Measurements from ENCODE around the gene NSUN6.
A peak's percentile ranks its signal among the peaks of the same experiment; 100 is the strongest.

Gene NSUN6

DNA sequence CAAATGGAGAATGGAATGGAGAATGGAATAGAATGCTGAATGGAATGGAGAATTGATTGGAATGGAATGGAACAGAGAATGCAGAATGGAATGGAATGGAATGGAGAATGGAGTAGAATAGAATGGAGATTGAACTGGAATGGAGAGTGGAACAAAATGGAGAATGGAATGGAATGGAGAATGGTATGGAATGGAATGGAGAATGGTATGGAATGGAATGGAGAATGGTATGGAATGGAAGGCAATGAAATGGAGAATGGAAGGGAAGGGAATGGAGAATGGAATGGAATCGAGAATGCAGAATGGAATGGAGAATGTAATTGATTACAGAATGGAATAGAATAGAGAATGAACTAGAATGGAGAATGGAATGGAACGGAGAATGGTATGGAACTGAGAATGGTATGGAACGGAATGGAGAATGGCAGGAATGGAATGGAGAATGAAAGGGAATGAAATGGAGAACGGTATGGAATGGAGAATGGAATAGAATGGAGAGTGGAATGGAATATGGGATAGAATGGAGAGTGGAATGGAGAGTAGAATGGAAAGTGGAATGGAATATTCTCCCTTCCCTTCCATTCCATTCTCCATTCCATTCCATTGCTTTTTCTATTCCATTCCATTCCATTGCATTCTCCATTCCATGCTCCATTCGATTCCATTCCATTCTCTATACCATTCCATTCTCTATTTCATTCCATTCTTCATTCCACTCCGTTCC is 88.2 kb downstream of the NSUN6 start:
- H3K4me1 Mint-ChIP-seq: no peaks in the 10 kb centered on the region
- H3K4me3 Mint-ChIP-seq: no peak overlapping the region
- H3K9me3 Mint-ChIP-seq: no peaks in the 10 kb centered on the region
- ATAC-seq: no peak
- H3K27ac Mint-ChIP-seq: no peak overlapping the region
- no peak for DNase-seq
- H3K27me3 Mint-ChIP-seq: no peaks in the 10 kb centered on the region

DNA sequence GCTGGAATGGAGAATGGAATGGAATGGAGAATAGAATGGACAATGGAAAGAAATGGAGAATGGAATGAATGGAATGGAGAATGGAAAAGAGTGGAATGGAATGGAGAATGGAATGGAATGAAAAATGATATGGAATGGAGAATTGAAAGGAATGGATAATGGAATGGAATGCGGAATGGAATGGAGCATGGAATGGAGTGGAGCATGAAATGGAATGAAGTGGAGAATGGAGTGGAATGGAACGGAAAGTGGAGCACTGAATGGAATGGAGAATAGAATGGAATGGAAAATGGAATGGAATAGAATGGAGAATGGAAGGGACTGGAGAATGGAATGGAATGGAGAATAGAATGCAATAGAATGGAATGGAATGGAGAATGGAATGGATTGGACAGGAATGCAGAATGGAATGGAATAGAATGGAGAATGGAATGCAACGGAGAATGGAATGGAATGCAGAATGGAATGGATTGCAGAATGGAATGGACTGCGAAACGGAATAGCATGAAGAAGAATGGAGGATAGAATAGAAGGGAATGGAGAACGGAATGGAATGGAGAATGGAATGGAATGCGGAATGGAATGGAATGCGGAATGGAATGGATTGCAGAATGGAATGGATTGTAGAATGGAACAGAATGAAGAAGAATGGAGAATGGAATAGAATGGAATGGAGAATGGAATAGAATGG is 89.4 kb downstream of the NSUN6 start:
- H3K9me3 Mint-ChIP-seq: no peaks in the 10 kb centered on the region
- no peak overlapping the region for H3K27ac Mint-ChIP-seq
- DNase-seq (no peak), ATAC-seq (no peak)
- H3K4me3 Mint-ChIP-seq: no peak overlapping the region
- H3K4me1 Mint-ChIP-seq: no peaks in the 10 kb centered on the region
- no peaks in the 10 kb centered on the region for H3K27me3 Mint-ChIP-seq

DNA sequence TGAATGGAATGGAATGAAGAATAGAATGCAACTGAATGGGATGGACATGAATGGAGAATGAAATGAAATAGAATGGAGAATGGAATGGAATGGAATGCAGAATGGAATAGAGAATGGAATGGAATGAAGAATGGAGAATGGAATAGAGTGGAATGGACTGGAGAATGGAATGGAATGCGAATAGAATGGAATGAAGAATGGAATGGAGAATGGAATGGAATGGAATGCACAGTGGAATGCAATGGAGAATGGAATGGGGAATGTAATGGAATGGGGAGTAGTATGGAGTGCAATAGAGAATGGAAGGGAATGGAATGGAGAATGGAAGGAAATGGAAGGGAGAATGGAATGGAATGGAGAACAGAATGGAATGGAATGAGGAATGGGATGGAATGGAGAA is 93.4 kb downstream of the NSUN6 start:
- ATAC-seq (no peak), DNase-seq (no peak)
- Mint-ChIP-seq H3K27ac (no peak overlapping the region), H3K4me1 (no peaks in the 10 kb centered on the region), H3K27me3 (no peaks in the 10 kb centered on the region), H3K9me3 (no peaks in the 10 kb centered on the region), H3K4me3 (no peak overlapping the region)

DNA sequence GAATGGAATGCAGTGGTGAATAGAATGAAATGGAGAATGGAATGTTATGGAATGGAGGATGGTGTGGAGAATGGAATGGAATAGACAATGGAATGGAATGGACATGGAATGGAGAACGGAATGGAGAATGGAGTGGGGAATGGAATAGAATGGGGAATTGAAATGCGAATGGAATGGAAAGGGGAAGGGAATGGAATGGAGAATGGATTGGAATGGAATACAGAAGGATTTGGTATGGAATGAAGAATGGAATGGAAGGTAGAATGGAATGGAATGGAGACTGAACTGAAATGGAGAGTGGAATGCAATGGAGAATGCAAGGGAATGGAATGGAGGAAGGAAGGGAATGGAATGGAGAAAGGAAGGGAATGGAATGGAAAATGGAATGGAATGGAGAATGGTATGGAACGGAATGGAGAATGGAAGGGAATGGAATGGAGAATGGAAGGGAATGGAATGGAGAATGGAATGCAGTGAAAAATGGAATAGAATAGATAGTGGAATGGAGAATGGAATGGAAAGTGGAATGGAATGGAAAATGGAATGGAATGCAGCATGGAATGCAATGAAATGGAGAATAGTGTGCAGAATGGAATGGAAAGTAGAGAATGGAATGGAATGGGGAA is 94.8 kb downstream of the NSUN6 start:
- ATAC-seq: no peak
- no peak for DNase-seq
- Mint-ChIP-seq H3K4me3 (no peak overlapping the region), H3K27me3 (no peaks in the 10 kb centered on the region), H3K4me1 (no peaks in the 10 kb centered on the region), H3K9me3 (no peaks in the 10 kb centered on the region), H3K27ac (no peak overlapping the region)

DNA sequence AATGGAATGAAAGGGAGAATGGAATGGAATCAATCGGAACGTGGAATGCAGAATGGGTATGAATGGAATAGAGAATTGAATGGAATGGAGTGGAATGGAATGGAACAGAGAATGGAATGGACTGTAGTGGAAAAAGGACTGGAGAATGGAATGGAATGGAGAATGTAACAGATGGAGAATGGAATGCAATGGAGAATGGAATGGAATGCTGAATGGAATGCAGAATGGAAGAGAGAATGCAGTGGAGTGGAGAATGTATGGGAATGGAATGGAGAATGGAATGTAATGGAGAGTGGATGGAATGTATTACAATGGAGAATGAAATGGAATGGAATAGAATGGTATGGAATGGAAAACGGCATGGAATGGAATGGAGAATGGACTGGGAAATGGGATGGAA is 96.9 kb downstream of the NSUN6 start:
- DNase-seq: no peak
- H3K9me3 Mint-ChIP-seq: no peaks in the 10 kb centered on the region
- H3K27ac Mint-ChIP-seq: no peak overlapping the region
- no peak overlapping the region for H3K4me3 Mint-ChIP-seq
- no peak for ATAC-seq
- no peaks in the 10 kb centered on the region for H3K4me1 Mint-ChIP-seq
- H3K27me3 Mint-ChIP-seq: no peaks in the 10 kb centered on the region

DNA sequence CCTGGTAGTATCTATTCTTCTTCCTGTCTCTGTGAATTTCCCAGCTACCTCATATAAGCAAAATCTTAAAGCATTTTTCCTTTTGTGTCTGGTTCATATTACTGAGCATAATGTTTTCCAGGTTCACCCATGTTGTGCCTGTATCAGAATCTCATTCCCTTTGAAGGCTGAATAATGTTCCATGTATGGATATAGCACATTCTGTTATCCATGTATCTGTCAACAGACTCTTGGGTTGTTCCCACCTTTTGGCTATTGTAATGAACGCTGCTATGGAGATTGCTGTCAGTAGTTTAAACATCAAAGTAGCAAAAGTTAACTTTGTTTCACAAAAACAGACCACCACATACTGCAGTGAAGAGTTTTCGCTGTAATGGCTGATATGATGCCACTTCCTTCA is 99.9 kb downstream of the NSUN6 start:
- no peaks in the 10 kb centered on the region for H3K27me3 Mint-ChIP-seq
- H3K4me3 Mint-ChIP-seq: no peak overlapping the region
- ATAC-seq (no peak), DNase-seq (no peak)
- no peak overlapping the region for H3K27ac Mint-ChIP-seq
- no peaks in the 10 kb centered on the region for H3K9me3 Mint-ChIP-seq
- H3K4me1 Mint-ChIP-seq: no peaks in the 10 kb centered on the region

DNA sequence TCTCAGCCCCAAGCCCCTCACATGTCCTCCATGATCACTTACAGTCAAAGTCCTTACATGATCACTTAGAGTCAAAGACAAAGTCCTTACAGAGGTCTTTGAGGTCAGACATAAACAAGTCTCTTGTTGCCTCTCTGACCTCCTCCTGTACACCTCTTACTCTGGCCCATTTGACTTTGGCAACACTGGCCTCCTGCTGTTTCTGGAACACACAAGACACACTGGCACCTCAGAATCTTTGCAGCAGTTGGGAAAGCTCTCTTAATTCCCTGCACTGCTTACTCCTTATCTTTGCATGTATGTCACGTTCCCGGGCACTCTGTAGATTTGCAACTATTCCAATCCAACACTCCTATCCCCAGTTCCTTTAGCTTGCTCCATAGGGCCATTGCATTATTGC is 102.3 kb downstream of the NSUN6 start:
- DNase-seq (no peak), ATAC-seq (no peak)
- no peaks in the 10 kb centered on the region for H3K4me1 Mint-ChIP-seq
- no peaks in the 10 kb centered on the region for H3K27me3 Mint-ChIP-seq
- no peaks in the 10 kb centered on the region for H3K9me3 Mint-ChIP-seq
- H3K27ac Mint-ChIP-seq: peak overlapping the region in 1 of 2 donors; percentile 13
- no peak overlapping the region for H3K4me3 Mint-ChIP-seq

DNA sequence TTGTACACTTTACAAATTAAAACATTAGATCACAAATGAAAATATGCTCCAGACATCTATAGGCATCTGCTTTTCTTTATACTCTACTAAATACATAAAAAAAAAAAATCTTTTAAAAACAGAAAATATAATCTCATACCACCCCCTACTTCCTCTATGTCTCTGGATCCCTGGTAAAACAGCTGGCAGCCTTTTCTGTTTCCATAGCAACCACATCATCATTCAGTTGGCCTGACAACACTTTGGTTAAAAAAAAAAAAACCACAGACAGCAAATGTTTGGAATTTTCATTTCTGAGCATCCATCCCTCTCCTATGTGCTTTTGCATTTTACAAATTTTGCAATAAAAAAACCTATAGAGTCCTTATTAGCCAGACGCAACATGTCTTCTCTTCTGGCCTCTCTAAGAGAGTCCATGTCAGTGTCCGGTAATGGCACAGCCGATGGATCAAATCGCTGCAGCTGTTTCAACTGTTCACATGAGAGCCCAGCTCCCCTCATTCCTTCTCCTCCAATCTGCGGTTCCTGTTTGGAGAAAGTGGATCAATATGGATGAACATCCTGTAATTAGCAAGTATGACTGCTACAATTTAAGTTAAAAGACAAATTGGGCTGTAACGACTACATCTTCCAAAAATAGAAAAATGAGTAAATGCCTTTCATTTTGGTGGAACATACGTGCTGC is 105.6 kb downstream of the NSUN6 start:
- ATAC-seq (no peak), DNase-seq (no peak)
- Mint-ChIP-seq H3K27me3 (no peaks in the 10 kb centered on the region), H3K27ac (peak overlapping the region in 1 of 2 donors; percentile 65), H3K4me1 (no peaks in the 10 kb centered on the region), H3K4me3 (no peak overlapping the region), H3K9me3 (no peaks in the 10 kb centered on the region)

DNA sequence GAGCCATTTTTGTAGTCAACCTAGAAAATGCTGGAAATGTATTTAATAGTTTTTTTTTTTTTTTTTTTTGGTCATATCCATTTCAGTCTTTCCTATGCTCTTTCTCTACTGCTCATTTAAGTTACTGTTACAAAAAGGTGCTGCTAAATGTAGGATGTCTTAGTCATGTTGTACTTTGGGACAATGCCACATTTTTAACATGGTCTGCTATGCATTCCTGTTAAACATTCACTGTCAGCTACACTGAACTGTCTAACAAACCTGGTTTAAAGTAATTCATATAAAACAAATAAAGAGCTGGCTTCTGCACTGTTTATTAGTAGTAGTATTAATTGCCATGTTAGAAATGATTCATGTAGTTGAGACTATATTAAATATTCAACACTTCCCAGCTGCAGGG is 108.6 kb downstream of the NSUN6 start:
- ATAC-seq: no peak
- Mint-ChIP-seq H3K9me3 (no peaks in the 10 kb centered on the region), H3K27me3 (no peaks in the 10 kb centered on the region), H3K27ac (no peak overlapping the region), H3K4me3 (no peak overlapping the region), H3K4me1 (no peaks in the 10 kb centered on the region)
- DNase-seq: no peak

DNA sequence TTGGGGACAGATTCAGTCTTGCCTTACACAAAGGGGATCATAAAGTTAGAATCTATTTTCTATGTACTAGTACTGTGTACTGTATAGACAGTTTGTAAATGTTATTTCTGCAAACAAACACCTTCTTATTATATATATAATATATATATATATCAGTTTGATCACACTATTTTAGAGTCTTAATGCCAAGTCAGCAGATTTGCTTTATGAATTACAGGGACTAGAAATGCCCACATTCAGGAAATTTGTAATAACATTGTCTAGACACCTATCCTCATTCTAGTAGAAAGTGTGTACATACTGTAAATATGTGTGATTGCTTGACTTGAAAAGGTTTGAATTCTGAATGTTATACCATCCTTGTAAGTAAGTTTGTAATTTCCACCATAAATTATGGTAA is 111.2 kb downstream of the NSUN6 start:
- no peaks in the 10 kb centered on the region for H3K4me1 Mint-ChIP-seq
- H3K9me3 Mint-ChIP-seq: no peaks in the 10 kb centered on the region
- no peak overlapping the region for H3K27ac Mint-ChIP-seq
- no peak overlapping the region for H3K4me3 Mint-ChIP-seq
- no peaks in the 10 kb centered on the region for H3K27me3 Mint-ChIP-seq
- DNase-seq: no peak
- no peak for ATAC-seq

DNA sequence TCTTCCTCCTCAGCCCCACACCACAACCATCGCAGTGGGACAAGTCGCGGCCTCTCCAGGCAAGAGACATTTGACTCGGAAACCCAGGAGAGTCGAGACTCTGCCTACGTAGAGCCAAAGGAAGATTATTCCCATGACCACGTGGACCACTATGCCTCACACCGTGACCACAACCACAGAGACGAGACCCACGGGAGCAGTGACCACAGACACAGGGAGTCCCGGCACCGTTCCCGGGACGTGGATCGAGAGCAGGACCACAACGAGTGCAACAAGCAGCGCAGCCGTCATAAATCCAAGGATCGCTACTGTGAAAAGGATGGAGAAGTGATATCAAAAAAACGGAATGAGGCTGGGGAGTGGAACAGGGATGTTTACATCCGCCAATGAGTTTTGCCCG is 112.1 kb downstream of the NSUN6 start:
- no peaks in the 10 kb centered on the region for H3K4me1 Mint-ChIP-seq
- H3K27me3 Mint-ChIP-seq: no peaks in the 10 kb centered on the region
- H3K9me3 Mint-ChIP-seq: no peaks in the 10 kb centered on the region
- H3K4me3 Mint-ChIP-seq: no peak overlapping the region
- DNase-seq (no peak), ATAC-seq (no peak)
- no peak overlapping the region for H3K27ac Mint-ChIP-seq

DNA sequence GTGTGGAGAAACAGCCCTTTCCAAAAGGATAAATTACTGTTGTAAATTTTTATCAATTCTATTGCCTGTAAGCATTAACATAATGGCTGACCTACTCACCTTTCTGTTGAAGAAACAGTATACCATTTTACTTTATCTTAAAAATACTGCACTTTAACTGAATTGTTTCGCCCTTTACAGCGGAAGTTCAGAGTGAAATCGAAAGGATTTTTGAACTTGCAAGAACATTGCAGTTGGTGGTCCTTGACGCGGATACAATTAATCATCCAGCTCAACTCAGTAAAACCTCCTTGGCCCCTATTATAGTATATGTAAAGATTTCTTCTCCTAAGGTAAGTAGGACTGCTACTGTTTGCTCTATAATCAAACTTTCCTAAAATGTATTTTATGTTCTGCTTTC is 117.5 kb downstream of the NSUN6 start:
- Mint-ChIP-seq H3K4me1 (no peaks in the 10 kb centered on the region), H3K9me3 (peaks cover 7 to 9% of the 10 kb centered on the region in 2 donors), H3K4me3 (no peak overlapping the region), H3K27ac (no peak overlapping the region), H3K27me3 (no peaks in the 10 kb centered on the region)
- ATAC-seq (no peak), DNase-seq (no peak)

DNA sequence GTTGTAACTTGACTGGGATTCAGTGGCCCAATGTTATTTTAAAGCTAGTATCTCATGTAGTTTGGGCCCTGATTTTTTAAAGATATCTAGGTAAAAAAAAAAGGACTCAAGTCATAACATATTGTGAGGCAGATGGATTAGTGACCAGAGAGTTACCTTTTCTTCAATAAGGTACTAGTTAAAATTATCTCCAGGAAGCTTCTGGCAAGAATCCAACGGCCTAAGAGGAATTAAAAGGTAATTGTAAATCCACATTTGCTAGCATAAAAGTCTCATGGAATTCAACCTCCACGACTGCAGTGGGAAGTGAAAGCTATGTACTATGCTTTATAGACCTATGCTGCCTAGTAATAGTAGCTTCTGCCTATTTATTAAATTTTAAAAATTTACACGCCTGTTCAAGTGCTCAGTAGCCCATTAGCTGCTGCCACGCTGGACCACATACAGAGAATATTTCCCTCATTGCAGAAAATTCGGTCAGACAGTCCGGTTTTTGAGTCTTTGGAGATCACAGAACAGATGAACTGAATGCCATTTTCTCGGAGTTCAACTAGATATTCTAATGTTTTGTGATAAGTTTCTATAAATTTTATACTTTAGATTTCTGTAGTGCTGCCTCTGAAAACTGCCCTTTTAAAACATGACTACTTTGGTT is 118.4 kb downstream of the NSUN6 start:
- H3K27ac Mint-ChIP-seq: no peak overlapping the region
- H3K4me1 Mint-ChIP-seq: no peaks in the 10 kb centered on the region
- H3K9me3 Mint-ChIP-seq: peaks cover 7 to 9% of the 10 kb centered on the region in 2 donors
- H3K4me3 Mint-ChIP-seq: no peak overlapping the region
- ATAC-seq (no peak), DNase-seq (no peak)
- no peaks in the 10 kb centered on the region for H3K27me3 Mint-ChIP-seq

DNA sequence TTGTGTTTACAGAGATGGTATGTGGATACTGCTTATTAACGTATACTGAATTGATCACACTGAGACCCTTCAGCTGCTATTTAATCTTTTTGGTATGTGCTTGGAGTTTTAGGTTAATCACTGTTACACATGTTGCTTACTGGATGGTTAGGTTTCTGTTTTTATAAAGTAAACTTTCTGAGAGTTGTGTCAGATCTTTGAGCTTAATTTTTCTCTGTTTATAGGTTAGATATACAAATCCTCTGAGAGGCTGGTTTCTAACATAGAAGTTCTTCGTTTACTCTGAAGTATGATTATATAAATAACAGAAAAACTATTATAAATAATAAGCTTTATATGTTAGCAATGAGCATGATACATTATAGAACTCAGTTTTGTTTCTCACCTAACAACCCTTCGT is 123.1 kb downstream of the NSUN6 start:
- DNase-seq (no peak), ATAC-seq (no peak)
- Mint-ChIP-seq H3K9me3 (peaks cover 7 to 9% of the 10 kb centered on the region in 2 donors), H3K4me1 (no peaks in the 10 kb centered on the region), H3K27me3 (no peaks in the 10 kb centered on the region), H3K4me3 (no peak overlapping the region), H3K27ac (no peak overlapping the region)

DNA sequence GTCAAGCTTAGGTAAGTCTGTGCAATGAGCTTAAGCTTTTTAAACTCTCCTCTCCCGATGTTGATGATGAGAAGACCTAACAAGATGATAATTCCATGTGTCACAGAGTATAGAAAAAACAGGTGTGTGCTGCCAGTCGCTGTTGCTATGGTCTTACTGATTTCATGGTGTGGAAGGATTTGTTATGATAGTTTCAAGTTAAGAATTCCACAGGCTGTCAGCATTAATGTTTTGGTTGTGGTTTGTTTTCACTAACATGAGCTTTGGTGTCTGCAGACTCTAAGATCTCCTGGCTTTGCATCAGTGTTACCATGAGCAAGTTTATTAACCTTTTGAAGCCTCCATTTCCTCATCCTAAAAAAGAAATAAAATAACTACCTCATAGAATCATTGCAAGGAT is 123.7 kb downstream of the NSUN6 start:
- ATAC-seq: no peak
- H3K27ac Mint-ChIP-seq: no peak overlapping the region
- H3K4me3 Mint-ChIP-seq: no peak overlapping the region
- no peaks in the 10 kb centered on the region for H3K4me1 Mint-ChIP-seq
- H3K27me3 Mint-ChIP-seq: no peaks in the 10 kb centered on the region
- DNase-seq: no peak
- peaks cover 7 to 9% of the 10 kb centered on the region in 2 donors for H3K9me3 Mint-ChIP-seq

Data from stimulated activated naive CD8-positive, alpha-beta T cell treated with anti-CD3 and anti-CD28 coated beads, Interleukin-15, amount 100 ng/mL, for 72 hours (primary cell).